A549 (cell line): Measurements from ENCODE around the gene SHANK1. TPM values are rescaled to one million over a fixed set of nuclear protein-coding genes. Genes with fewer than 3 reads are reported as not detected.
A peak's percentile ranks its signal among the peaks of the same experiment; 100 is the strongest.

Source experiments
- ATAC-seq, 2 experiments: fragments of 200-7000 bp in 1 of 2; fragments of >200 bp in 1 of 2; cut with Nextera tagmentation in 1 of 2; cut with Tn5 transposase in 1 of 2; 3 replicates each; pipeline versions ENCODE4 v1.8.0 to v1.9.1; 2018 to 2020; ENCODE audit warnings: mild to moderate bottlenecking in 1 of 2, moderate library complexity in 1 of 2
- CTCF ChIA-PET: fragments of 300-600 bp; sonication (Branson Sonifier 250); formaldehyde crosslinking; extraction: SDS; loops from one replicate; lab custom pipeline; 2021; ENCODE audit warnings: antibody characterized with exemption, inconsistent platforms; lab: Yijun Ruan, JAX
- POLR2A ChIA-PET: fragments of 350-600 bp; formaldehyde crosslinking; extraction: SDS; loops from one replicate; lab custom pipeline; 2021; ENCODE audit warnings: antibody characterized with exemption, inconsistent platforms; lab: Yijun Ruan, JAX
- DNase-seq, 2 experiments: peaks; one replicate each; pipeline versions ENCODE4 v3.0.0 to v3.0.0-alpha.2; 2011 to 2016; ENCODE audit warnings: low read depth in 1 of 2, low spot score in 1 of 2
- FAIRE-seq: peaks from 2 replicates; lab custom pipeline; 2011; peaks lifted over from hg19 to GRCh38; lab: Jason Lieb, UNC
- H3K27ac ChIP-seq, 2 experiments: fragments of >200 bp; sonication (Bioruptor Twin); formaldehyde crosslinking; 3 replicates each; pipeline ENCODE4 v1.5.1; 2016 to 2017
- H3K4me1 ChIP-seq: fragments of >200 bp; sonication (Bioruptor Twin); formaldehyde crosslinking; 3 replicates; pipeline ENCODE4 v1.6.1; 2016
- H3K4me2 ChIP-seq: fragments of >200 bp; sonication (Bioruptor Twin); formaldehyde crosslinking; 3 replicates; pipeline ENCODE4 v1.6.1; 2016
- H3K4me3 ChIP-seq: fragments of >200 bp; sonication (Bioruptor Twin); formaldehyde crosslinking; 3 replicates; pipeline ENCODE4 v1.5.1; 2016
- H3K9me3 ChIP-seq: fragments of >200 bp; sonication (Bioruptor Twin); formaldehyde crosslinking; 3 replicates; pipeline ENCODE4 v1.6.1; 2016
- CEBPB ChIP-seq, 2 experiments: fragments of >200 bp in 1 of 2; sonication (Bioruptor Twin) in 1 of 2; formaldehyde crosslinking in 1 of 2; IDR thresholded peaks; 2 replicates each; pipeline ENCODE4 v1.6.1; 2012 to 2016
- CHD2 ChIP-seq: fragments of 150-350 bp; IDR thresholded peaks from 2 replicates; pipeline ENCODE4 v1.6.1; 2014; ENCODE audit warnings: low read length; ENCODE audit not compliant: partially characterized antibody
- EHF ChIP-seq: fragments of 250-450 bp; sonication (Bioruptor Pico); IDR thresholded peaks from 2 replicates; pipeline ENCODE4 v1.5.0; 2020; ENCODE audit warnings: mild to moderate bottlenecking
- FOSB ChIP-seq: fragments of 250-450 bp; sonication (Bioruptor Pico); IDR thresholded peaks from 2 replicates; pipeline ENCODE4 v1.5.0; 2020; ENCODE audit warnings: mild to moderate bottlenecking, moderate library complexity
- GATA3 ChIP-seq: IDR thresholded peaks from 2 replicates; pipeline ENCODE4 v1.6.1; 2012; ENCODE audit warnings: borderline replicate concordance
- HOXA7 ChIP-seq: fragments of 250-450 bp; sonication (Bioruptor Pico); IDR thresholded peaks from 2 replicates; pipeline ENCODE4 v1.5.0; 2020; ENCODE audit warnings: mild to moderate bottlenecking, moderate library complexity
- JUN ChIP-seq, 2 experiments: fragments of >200 bp; sonication (Bioruptor Twin); formaldehyde crosslinking; IDR thresholded peaks; 2 replicates in 1 of 2; 3 replicates in 1 of 2; pipeline ENCODE4 v1.6.1; 2016 to 2017
- KDM1A ChIP-seq: fragments of 200-600 bp; sonication (generic); IDR thresholded peaks from 2 replicates; pipeline ENCODE4 v1.6.1; 2016; ENCODE audit warnings: low read depth, mild to moderate bottlenecking
- MAZ ChIP-seq: fragments of 150-350 bp; IDR thresholded peaks from 2 replicates; pipeline ENCODE4 v1.6.1; 2014; ENCODE audit warnings: antibody characterized with exemption, low read depth, low read length, borderline replicate concordance
- NFE2L2 ChIP-seq: fragments of 150-350 bp; conservative IDR thresholded peaks from 2 replicates; pipeline ENCODE4 v1.6.1; 2014; ENCODE audit warnings: low read length
- NPAS2 ChIP-seq: fragments of 250-450 bp; sonication (Bioruptor Pico); IDR thresholded peaks from 2 replicates; pipeline ENCODE4 v1.8.0; 2022; ENCODE audit warnings: mild to moderate bottlenecking, moderate library complexity, borderline replicate concordance
- RAD21 ChIP-seq, 2 experiments: fragments of >200 bp in 1 of 2; sonication (Bioruptor Twin) in 1 of 2; formaldehyde crosslinking in 1 of 2; IDR thresholded peaks in 1 of 2; conservative IDR thresholded peaks in 1 of 2; 2 replicates in 1 of 2; 3 replicates in 1 of 2; pipeline ENCODE4 v1.6.1; 2012 to 2018; ENCODE audit warnings: inconsistent platforms in 1 of 2
- SMC3 ChIP-seq: fragments of >200 bp; sonication (Bioruptor Twin); formaldehyde crosslinking; IDR thresholded peaks from 3 replicates; pipeline ENCODE4 v1.6.1; 2018; ENCODE audit warnings: inconsistent platforms
- TP53 ChIP-seq: fragments of 250-450 bp; sonication (Bioruptor Pico); IDR thresholded peaks from 2 replicates; pipeline ENCODE4 v1.5.0; 2021; ENCODE audit warnings: mild to moderate bottlenecking, moderate library complexity
- ZSCAN20 ChIP-seq: fragments of 250-450 bp; sonication (Bioruptor Pico); IDR thresholded peaks from 2 replicates; pipeline ENCODE4 v1.8.0; 2022; ENCODE audit warnings: mild to moderate bottlenecking, moderate library complexity
- WGBS: methylation state at CpG from one replicate; pipeline ENCODE4 v1.1.6; 2017; ENCODE audit errors: missing lambda C conversion rate; 5-methylcytosine and 5-hydroxymethylcytosine counted together
- polyA plus RNA-seq, 4 experiments: library from polyadenylated mRNA; depleted of rRNA in 3 of 4; stranded (reverse); fragments of >200 nt; fragmentation: RNase III in 1 of 4; extraction: RNeasy Plus Mini Kit Qiagen cat#74134 plus additional on column Dnase treatment in 1 of 4; gene quantifications; 2 replicates in 3 of 4; 3 replicates in 1 of 4; pipeline ENCODE4 v1.2.3, GENCODE V29; 2011 to 2017
- TF ChIP-seq, protein P1 (sequence below): fragments of >200 bp; sonication (Bioruptor Twin); formaldehyde crosslinking; IDR thresholded peaks from 3 replicates; pipeline ENCODE4 v1.5.1; 2016
- TF ChIP-seq, protein P2 (sequence below): fragments of 250-450 bp; sonication (Bioruptor Pico); IDR thresholded peaks from 2 replicates; pipeline ENCODE4 v1.5.0; 2020; ENCODE audit warnings: low read depth, mild to moderate bottlenecking, moderate library complexity

Gene SHANK1
- polyA plus RNA-seq, 2 of the 4 experiments (the other 2 are of a cell fraction) = 0.04 to 0.17 TPM

DNA sequence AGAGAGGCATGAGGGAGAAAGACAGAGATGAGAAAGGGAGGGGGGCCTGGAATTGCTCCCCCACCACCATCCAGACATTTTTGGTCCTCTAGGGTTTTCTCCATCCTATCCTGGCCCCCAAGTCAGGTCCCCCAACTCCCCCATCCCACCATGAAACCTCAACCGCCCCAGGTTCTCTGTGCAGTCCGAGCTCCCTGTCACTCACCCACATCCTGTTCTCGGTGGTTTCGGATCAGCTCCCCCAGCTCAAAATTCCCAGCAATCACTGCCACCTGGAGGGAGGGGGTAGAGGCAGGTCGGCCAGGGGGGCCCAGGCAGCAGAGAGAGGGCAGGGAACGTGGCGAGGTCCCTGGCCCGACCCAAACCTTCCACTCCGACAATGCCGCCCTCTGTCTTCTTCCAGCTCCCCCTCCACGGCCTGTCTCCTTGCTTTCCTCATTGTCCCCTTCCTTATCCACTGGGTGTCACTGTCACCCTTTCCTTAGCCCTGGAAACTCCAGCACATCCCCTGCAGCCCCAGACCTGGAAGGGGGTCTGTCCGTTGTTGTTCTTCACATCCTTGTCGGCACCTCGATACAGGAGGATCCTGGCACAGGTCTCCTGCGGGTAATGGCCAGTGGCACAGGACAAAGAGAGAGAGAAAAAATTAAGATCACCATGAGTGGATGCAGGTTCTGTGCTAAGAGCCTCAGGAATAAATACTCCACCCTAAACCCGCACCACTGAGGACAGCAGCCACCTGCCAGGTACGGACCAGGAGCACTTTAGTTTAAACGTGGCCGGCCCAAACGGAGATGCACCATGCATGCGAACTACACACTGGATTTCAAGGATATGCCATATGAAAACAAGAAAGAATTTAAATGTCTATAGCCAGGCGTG is 15.4 kb downstream of the SHANK1 start:
- H3K4me1 ChIP-seq = peaks cover 13% of the 10 kb centered on the region; the same call in 1 of the 3 replicates
- POLR2A ChIA-PET = no interaction called here
- WGBS = 12% methylated on average over 22 of the region's 22 CpGs
- H3K9me3 ChIP-seq = no peaks in the 10 kb centered on the region
- peak overlapping the region; percentile 43; the same call in 2 of the 3 replicates for H3K4me2 ChIP-seq
- TF ChIP-seq, protein P1, sequence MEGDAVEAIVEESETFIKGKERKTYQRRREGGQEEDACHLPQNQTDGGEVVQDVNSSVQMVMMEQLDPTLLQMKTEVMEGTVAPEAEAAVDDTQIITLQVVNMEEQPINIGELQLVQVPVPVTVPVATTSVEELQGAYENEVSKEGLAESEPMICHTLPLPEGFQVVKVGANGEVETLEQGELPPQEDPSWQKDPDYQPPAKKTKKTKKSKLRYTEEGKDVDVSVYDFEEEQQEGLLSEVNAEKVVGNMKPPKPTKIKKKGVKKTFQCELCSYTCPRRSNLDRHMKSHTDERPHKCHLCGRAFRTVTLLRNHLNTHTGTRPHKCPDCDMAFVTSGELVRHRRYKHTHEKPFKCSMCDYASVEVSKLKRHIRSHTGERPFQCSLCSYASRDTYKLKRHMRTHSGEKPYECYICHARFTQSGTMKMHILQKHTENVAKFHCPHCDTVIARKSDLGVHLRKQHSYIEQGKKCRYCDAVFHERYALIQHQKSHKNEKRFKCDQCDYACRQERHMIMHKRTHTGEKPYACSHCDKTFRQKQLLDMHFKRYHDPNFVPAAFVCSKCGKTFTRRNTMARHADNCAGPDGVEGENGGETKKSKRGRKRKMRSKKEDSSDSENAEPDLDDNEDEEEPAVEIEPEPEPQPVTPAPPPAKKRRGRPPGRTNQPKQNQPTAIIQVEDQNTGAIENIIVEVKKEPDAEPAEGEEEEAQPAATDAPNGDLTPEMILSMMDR = peak; percentile 53
- peak; percentile 42 for TF ChIP-seq SMC3
- peak; percentile 65 to 78 for TF ChIP-seq RAD21 (conservative IDR thresholded peaks at IDR 0.05 in 1 of 2, IDR thresholded peaks at IDR 0.05 in 1 of 2)
- TF ChIP-seq FOSB (CRISPR knock-in tag) = no peak
- ATAC-seq = peak; percentile 54 to 72
- no peak overlapping the region for H3K4me3 ChIP-seq
- CTCF ChIA-PET = interaction anchor here (0.6 to 7.3 kb wide), 24 partner anchors 8 to 720 kb away, joined by 3 to 111 read pairs (median 5); partner anchors contain the start of genes CLEC11A and SHANK1
- DNase-seq = peak; percentile 58 to 68
- H3K27ac ChIP-seq = no peak overlapping the region
- FAIRE-seq = no peak

DNA sequence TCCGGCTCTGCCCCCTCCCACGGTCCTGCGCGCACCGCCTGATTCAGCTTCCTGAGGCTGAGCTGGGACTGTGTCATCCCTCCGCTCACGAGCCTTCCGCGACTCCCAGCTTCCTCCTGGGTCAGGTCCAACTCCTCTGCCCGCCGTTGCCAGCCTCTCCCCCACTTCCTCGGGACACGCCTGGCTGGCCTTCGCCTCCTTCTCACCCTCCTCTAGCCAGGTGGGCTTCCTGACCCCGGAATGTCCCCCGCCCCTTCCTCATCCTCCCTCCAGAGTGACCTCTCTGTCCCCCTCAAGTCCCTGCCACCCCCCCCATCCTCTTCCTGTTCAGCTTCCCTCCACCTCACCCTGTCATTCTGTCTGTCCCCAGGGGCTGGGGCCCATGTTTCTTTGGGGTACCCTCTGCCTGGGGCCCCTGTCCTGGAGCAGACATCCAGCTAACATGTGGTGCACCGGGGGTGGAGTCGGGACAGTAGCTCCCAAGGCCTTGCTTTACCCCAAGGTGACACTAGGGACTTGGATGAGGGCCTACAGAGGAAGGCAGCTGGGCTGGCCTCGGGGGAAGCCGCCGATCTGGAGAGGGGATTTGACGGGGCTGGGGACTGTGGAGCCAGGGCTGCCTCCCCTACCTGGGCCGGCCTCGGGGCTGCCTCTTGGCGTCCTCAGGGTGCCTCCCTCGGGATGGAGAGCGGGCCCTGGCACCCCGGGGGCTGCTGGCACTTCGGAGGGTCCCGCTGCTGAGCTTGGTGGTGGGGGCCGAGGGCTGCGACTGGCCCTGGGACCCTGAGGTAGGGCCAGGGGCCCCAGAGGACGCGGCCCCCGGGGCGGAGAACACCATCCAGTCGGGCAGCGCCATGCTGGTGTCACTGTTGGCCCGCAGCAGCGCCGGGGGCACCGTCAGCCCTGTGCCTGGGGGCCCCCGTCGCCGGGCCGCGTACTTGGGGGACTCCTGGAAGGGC is 16.5 kb downstream of the SHANK1 start:
- POLR2A ChIA-PET = interaction anchor here (1.3 kb wide), 1 partner anchor 22 kb away, joined by 4 read pairs; no protein-coding TSS in a partner anchor
- DNase-seq = no peak
- ATAC-seq = peak; percentile 28 to 40; a peak in 4 of 6 replicates
- TF ChIP-seq TP53 (CRISPR knock-in tag) (no peak), GATA3 (no peak), EHF (no peak), KDM1A (no peak), CEBPB (IDR thresholded peaks at IDR 0.05) (no peak)
- TF ChIP-seq, protein P1 = no peak
- TF ChIP-seq, all 56 proteins: peak for 0
- peak overlapping the region; percentile 38; the same call in 2 of the 3 replicates for H3K4me2 ChIP-seq
- H3K9me3 ChIP-seq = no peaks in the 10 kb centered on the region
- peaks cover 13% of the 10 kb centered on the region; the same call in 1 of the 3 replicates for H3K4me1 ChIP-seq
- no peak overlapping the region for H3K4me3 ChIP-seq
- FAIRE-seq = no peak
- WGBS = 9% methylated on average over 24 of the region's 47 CpGs
- H3K27ac ChIP-seq = no peak overlapping the region
- CTCF ChIA-PET = interaction anchor here (0.6 to 7.3 kb wide), 24 partner anchors 10 to 401 kb away, joined by 3 to 111 read pairs (median 6); partner anchors contain the start of genes CLEC11A and SHANK1

DNA sequence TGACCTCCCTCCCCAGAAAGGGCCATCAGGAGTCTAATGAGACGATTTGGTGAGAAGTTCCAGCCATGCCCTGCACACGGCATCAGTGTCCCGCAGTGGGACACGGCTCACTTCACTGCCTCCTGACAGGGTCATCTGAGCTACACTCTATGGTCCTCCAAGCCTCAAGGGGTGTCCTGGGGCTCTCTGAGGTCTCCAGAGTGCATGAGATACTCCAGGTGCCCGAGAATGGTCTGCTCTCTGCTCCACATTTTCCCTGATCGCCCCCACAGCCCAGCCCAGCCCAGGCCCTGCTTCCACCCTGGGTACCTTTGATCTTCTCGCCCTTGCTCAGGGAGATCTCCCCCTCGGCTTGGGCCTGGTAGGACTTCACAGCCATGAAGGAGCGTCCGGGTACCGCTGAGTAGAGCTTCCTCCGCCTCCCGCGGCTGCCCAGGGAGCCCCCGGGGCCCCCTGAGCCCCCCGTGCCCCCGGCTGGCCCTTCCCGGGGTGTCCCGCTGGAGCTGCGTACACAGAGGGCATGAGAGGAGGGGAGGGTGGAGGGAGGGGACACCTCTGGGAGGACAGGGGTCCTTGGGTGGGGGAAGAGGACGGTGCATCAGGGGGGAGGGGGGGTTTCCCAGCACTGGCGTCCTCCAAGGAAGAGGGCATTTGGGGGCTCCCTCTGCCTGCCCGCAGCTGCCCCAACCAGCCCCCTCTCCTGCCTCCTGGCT is 17.3 kb downstream of the SHANK1 start:
- H3K4me3 ChIP-seq = no peak overlapping the region
- WGBS = 38% methylated on average over 7 of the region's 23 CpGs
- TF ChIP-seq HOXA7 (CRISPR knock-in tag) = no peak
- no peak for TF ChIP-seq JUN (IDR thresholded peaks at IDR 0.05)
- TF ChIP-seq ZSCAN20 = no peak
- TF ChIP-seq, protein P2, sequence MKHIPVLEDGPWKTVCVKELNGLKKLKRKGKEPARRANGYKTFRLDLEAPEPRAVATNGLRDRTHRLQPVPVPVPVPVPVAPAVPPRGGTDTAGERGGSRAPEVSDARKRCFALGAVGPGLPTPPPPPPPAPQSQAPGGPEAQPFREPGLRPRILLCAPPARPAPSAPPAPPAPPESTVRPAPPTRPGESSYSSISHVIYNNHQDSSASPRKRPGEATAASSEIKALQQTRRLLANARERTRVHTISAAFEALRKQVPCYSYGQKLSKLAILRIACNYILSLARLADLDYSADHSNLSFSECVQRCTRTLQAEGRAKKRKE (CRISPR knock-in tag) = no peak
- TF ChIP-seq NFE2L2 = no peak
- TF ChIP-seq SMC3 = no peak
- no peak for TF ChIP-seq MAZ
- no peak for TF ChIP-seq CHD2
- TF ChIP-seq NPAS2 (CRISPR knock-in tag) = no peak
- TF ChIP-seq, all 56 proteins: peak for 0
- peak in 1 of 2 experiments; percentile 3; a peak in 1 of 6 replicates for ATAC-seq
- Histone ChIP-seq H3K27ac (no peak overlapping the region), H3K9me3 (no peaks in the 10 kb centered on the region), H3K4me1 (peaks cover 13% of the 10 kb centered on the region; the same call in 1 of the 3 replicates), H3K4me2 (peak overlapping the region; percentile 38; the same call in 2 of the 3 replicates)
- ChIA-PET CTCF (interaction anchor here (1.0 to 7.3 kb wide), 11 partner anchors 10 to 219 kb away, joined by 3 to 111 read pairs (median 10); partner anchors contain the start of genes CLEC11A and SHANK1), POLR2A (interaction anchor here (1.3 kb wide), 1 partner anchor 22 kb away, joined by 4 read pairs; no protein-coding TSS in a partner anchor)
- DNase-seq = no peak
- FAIRE-seq = no peak
